ENCODE data around the gene SBK3.
"Not testable (repeated sequence)": the region's sequence is repeated elsewhere in the genome, so short reads cannot be mapped to it uniquely, and the experiment has no call there.

The SBK3 gene, protein sequence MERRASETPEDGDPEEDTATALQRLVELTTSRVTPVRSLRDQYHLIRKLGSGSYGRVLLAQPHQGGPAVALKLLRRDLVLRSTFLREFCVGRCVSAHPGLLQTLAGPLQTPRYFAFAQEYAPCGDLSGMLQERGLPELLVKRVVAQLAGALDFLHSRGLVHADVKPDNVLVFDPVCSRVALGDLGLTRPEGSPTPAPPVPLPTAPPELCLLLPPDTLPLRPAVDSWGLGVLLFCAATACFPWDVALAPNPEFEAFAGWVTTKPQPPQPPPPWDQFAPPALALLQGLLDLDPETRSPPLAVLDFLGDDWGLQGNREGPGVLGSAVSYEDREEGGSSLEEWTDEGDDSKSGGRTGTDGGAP

DNA sequence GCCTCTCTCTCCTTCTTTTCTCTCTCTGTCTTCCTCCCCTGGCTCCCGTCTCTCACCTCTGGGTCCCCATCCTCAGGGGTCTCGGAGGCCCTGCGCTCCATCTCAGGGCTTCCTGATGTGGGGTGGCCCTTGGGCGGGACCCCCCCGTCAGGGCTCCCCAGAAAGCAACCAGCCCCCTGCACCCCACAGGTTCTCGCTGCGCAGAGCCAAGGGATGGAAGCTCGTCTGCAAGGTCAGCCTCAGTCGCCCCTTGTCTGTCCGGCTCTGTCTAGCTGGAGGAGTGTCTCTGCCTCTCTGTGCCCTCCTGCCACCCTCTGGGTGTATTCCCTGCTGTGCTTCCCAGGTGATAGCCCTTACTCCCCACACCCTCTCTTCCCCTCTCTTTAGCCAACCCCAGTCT, at the start of gene SBK3:
Gene SBK3, minus strand, starts transcription at position 101 of the 400 bp plus-strand sequence. Its CDS starts 0 bp downstream, at position 101.
- no peak for DNase-seq

DNA sequence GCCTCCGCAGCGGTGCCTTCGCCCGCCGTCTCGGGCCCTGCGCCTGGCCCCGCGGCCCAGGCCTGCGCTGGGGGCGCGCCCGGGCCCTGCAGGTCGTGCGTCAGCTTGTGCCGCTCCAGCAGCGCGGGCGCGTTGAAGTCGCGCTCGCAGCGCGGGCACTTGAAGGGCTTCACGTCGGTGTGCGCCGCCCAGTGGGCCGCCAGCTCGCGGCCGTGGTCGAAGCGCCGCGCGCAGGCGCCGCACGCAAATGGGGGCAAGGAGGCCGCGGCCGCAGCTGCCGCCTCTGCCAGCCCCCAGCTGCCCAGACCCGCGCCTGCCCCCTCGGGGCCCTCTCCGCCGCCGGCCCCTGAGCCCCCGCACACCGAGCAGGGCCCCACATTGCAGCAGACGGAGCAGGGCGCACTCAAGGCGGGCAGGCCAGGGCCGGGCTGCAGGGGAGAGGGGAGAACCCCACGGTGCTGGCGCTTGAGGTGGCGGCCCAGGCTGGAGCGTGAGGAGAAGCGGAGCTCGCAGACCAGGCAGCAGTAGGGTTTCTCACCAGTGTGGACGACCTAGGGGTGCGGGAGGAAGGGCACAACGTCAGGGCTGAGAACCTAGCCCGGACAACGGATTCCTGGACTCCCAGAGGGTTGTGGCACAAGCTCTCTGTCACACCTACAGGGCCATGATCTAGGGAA, 47.9 kb upstream of the SBK3 start:
- DNase-seq, result no peak

DNA sequence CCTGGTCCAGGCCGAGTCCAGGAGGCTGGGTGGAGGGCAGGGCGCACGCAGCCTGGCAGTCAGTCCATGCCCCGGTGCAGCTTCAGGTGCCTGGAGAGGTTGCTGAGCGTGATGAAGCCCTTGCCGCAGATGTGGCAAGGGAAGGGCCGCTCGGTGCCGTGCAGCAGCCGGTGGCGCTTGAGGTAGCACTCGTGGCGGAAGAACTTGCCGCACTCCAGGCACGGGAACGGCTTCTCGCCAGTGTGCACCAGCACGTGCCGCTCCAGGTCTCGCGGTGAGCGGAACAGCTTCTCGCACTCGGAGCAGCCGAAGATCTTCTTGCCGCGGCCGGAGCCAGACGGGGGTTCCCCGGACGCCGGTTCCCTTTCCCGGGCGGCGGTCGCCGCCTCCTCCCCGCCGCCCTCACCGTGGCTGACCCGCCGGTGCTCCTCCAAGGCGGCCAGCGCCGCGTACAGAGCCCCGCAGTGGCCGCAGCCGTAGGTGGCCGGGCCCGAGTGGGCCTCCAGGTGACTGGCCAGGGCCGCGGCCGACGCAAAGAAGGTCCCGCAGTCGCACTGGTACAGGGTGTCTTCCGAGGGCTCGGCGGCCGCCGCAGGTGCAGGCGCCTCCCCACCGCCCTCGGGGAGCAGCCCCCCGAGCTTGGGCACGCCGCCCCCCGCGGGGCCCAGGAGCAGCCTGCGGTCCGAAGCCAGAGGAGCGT, 47.2 kb upstream of the SBK3 start:
- DNase-seq, result no peak

DNA sequence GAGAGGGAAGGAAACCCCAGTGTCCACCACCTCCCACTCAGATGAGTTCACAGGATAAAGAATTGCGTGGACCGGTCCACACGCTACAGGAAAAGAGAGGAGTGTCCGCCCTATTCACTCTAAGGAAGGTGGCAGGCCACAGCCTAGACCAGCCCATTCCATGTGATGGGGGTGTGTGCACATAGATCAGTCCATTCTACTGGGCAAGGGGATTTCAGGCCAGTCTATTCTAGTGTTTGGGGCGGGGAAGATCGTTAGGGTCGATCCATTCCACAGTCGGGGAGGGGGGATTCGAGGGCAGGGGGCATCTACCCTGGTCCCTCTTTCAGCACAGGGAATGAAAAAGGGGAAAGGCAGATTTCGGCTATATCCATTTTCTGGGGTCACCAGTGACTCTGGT, 46.2 kb upstream of the SBK3 start:
- no peak for DNase-seq

DNA sequence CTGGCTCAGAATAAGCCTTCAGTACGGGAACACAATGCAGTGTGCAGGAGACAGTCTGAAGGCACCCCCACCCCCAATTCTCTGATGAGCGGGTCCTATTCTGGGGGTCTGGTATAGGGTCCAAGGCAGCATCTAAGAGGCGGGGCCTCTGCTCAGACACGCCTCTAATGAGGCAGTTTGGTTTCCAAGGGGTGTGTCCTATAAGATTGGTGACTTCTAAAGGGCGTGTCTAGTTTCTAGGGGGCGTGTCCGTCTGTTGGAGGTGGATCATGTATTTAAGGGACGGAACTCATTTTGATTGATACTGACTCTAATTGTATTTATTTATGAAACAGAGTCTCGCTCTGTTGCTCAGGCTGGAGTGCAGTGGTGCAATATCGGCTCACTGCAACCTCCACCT, 45.3 kb upstream of the SBK3 start:
- no peak for DNase-seq

DNA sequence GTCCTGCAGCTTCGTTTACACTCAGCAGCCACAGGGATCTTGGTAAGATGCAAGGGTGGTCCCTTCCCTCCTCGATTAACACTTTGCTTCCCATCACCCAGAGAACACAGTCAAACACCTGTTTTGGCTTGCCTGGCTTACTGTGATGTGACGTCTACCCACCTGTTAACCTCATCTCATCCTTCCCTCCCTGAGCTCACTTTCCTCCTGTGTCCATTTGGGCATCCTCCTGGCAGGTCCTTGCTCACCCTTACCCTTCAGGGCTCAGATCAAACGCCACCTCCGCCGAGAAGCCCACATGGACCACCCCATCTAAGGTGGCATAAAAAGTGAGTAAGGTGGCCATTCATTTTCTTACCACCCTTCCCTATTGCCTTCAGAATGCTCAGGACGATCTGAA, 44.8 kb upstream of the SBK3 start:
- no peak for DNase-seq

DNA sequence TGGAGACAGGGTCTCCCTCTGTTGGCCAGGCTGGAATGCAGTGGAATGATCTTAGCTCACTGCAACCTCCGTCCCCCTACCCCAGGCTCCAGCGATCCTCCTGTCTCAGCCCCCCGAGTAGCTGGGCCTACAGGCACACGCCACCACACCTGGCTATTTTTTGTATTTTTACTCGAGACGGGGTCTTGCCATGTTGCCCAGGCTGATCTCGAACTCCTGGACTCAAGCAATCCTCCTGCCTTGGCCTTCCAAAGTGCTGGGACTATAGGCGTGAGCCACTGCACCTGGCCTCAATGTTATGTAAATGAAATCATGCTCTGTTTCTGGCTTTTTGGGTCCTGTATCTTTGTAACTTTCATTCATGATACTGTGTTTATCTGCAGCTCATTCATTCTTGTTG, 43.4 kb upstream of the SBK3 start:
- no peak for DNase-seq

DNA sequence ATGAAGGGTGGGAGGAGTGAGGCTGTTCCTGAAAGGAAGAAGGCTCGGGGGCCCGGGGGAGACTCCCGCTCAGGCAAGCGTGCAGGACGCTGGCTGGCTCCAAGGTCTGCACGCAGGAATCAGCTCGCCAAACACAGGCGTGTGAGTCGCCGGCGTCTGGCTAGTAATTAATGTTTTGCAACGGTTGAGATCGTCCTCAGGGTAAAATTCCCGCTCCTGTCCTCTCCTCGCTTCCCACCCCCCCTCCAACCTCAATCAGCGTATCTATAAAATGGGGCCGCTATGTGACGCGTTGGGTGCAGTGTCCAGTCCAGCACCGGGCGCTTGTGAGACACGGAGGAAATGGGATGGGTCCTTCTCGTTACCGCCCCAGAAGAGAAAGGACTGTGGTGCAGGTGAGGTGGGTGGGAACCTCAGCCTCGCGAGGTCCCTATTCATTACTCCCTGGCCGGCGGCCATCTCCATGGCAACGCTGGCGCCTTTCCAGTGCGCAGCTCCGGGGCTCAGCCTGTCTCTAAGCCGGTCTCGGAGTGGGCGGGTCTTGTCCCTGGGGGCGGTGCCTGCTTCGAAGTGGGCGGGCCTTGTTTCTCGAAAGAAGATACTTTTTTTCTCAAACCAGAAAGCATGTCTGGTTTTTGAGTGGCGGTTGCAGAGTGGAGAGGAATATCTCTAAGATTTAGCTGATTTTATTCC, 41.8 kb upstream of the SBK3 start:
- peak; percentile 91 for DNase-seq

DNA sequence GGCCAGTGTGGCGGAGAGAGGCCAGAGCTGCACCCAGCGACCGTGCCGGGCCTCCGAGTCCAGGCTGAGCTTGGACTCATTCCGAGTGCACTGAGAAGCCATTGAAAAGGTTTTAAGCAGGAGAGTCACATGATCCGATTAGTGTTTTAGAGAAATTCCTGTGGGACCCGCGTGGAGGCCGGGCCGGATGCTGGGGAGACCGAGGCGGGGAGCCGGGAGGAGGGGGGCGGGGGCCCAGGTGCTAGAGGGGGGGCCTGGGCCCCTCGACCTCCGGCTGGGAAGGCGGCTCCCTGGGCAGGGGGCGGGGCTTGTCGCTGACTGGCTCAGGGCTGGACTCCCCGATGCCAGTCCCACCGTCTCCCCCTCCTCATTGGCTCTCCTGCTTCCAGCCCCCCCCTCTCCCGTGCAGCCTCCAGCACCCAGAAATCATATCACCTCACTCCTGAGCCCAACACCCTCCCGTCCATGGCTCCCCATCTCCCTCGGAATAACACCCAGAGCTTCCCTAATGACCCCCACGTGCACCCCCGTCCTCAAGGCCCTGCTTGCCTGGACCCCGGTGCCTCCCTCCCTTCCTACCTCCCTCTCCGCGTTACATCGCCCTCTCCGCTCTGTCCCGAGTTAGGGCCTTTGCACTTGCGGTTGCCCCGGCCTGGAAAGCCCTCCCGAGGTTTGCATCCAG, 40.5 kb upstream of the SBK3 start:
- peak; percentile 29 for DNase-seq

DNA sequence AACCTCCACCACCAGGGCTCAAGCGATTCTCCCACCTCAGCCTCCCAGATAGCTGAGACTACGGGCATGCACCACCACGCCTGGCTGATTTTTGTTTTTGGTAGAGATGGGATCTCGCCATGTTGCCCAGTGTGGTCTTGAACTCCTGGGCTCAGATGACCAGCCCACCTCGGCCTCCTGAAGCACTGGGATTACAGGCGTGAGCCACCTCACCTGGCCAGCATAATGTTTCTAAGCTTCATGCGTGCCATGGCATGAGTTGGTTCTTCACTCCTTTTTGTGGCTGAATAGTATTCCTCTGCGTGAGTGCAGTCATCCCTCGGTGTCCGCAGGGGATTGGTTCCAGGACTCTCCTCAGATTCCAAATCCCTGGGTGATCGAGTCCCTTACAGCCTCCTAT, 39.5 kb upstream of the SBK3 start:
- no peak for DNase-seq

DNA sequence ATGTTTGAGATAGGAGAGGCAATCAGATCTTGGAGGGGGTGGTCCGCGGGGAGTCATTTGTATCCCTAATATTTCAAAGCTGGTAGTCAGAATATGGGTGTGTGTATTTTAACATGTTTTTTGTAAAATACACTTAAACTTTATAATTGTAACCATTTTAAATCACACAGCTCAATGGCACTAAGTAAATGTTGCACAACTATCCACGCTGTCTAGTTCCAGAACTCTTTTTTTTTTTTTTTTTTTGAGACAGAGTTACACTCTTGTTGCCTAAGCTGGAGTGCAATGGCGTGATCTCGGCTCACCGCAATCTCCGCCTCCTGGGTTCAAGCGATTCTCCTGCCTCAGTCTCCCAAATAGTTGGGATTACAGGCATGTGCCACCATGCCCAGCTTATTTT, 38.6 kb upstream of the SBK3 start:
- DNase-seq, result not testable (repeated sequence)

DNA sequence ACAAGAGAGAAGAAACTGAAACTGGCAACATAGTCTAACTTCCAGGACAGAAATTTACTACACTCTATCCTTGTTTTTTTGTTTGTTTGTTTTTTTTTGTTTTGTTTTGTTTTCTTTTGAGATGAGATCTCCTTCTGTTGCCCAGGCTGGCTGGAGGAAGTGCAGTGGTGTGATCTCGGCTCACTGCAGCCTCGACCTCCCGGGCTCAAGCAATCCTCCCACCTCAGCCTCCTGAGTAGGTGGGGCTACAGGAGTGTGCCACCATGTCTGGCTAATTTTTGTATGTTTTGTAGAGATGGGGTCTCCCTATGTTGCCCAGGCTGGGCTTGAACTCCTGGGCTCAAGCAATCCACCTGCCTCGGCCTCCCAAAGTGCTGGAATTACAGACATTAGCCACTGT, 36.9 kb upstream of the SBK3 start:
- not testable (repeated sequence) for DNase-seq

DNA sequence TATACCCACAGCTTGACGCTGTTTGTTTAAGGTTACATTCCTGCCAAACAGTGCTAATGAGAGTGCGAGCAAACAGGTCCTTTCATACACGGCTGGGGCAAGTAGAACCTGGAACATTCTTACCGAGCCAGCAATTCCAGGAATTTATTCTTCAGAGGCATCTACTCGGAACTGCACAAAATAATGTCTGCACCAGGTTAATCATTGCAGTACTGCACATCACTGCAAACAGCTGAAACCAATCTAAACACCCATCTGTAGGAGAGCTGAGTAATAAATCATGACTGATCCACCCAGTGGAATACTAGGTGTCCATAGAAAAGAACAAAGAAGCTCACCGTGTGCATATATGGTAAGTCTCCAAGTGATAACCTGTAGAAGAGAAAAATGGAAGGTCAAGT, 36.5 kb upstream of the SBK3 start:
- DNase-seq, result no peak

DNA sequence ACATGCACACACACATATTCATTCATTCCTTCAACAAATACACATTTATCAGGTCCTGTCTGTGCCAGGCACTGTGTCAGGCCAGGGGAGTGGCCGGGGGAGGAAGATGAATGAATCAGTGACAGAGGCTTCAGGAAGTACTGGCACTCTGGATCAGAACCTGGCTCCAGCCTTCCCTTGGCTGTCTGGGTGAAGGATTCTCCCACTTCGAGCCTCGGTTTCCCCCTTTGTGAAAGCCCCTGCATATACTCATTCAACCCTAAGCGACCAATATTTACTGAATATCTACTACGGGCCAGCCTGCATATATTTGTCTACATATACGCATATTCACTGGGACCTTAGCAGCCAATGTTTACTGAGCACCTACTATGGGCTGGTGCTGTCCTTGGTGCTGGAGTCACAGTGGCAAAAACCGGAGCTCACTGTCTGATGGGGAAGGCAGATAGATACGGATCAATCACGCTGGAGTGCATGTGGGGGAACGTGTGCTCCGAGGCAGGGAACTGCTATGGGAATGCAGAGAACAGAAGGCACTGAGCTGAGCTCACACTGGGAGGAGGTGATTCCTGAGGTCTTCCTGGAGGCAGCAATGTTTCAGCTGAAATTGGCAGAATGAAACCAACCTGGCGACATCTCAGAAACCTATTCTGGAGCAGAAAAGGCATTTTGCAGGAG, 35.9 kb upstream of the SBK3 start:
- DNase-seq, result no peak

DNA sequence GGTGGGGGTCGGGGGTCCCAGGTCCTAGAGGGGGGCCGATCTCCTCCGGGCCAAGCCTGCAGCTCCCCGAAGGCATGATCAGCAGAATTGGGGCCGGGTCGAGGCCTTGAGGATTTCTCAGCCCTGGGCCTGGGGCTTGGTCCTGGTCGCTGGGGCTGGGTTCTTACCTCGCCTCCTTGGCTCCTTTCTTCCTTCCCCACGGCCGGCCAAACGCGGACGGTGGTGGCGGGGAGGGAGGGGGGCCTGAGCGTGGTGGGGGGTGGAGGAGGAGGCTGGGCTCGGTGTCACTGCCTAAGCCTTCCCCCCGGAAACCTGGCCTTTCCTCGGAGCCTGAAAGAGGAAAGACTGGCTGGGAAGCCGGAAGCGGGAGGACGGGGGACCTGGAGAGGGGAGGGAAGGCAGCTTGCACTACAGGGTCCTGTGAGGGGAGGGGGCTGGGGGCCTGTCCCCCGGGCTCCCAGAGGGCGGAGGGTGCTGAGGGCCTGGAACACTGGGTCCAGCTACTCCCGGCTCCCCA, 35.3 kb upstream of the SBK3 start, which contains the start of gene ZNF579:
Gene ZNF579, minus strand, starts transcription at position 221 of the 517 bp plus-strand sequence. CDS start 1,209 bp downstream, outside the sequence.
- DNase-seq, result peak; percentile 73

DNA sequence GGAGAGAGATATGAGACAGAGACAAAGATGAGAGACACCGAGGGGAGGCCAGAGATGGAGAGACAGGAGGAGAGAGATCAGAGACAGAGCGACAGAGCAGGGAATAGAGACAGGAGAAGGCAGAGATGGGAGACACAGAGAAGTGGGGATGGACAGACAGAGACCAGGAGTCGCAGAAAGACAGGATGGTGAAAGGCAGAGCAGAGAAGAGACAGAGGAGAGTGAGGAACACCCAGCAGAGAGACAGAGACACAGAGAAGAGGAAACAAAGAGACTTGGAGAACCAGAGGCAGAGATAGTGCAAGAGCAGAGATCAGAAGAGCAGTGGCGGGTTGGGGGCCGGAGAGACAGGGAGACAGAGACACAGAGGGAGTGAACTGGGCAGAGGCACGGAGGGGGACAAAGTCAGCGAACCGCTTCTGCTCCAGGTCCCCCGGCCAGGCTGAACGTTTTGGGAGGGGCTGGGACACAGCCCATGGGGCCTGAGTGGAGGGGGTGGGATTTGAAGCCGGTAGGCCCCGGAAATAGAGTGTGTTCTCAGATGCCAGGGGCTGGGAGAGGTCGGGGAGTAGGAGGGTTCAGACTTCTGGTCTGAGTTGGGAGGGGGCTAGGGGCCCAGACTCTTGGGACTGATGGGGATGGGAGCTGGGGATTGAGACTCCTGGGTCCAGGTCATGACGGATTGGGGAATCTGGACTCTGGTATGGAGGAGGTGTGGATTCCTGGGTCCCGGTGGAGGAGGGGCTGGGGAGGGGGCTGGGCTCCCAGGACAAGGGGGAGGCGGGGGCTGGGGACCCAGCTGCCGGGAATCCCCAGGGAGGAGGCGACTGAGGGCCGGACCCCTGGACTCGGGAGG, 34.7 kb upstream of the SBK3 start:
- no peak for DNase-seq

DNA sequence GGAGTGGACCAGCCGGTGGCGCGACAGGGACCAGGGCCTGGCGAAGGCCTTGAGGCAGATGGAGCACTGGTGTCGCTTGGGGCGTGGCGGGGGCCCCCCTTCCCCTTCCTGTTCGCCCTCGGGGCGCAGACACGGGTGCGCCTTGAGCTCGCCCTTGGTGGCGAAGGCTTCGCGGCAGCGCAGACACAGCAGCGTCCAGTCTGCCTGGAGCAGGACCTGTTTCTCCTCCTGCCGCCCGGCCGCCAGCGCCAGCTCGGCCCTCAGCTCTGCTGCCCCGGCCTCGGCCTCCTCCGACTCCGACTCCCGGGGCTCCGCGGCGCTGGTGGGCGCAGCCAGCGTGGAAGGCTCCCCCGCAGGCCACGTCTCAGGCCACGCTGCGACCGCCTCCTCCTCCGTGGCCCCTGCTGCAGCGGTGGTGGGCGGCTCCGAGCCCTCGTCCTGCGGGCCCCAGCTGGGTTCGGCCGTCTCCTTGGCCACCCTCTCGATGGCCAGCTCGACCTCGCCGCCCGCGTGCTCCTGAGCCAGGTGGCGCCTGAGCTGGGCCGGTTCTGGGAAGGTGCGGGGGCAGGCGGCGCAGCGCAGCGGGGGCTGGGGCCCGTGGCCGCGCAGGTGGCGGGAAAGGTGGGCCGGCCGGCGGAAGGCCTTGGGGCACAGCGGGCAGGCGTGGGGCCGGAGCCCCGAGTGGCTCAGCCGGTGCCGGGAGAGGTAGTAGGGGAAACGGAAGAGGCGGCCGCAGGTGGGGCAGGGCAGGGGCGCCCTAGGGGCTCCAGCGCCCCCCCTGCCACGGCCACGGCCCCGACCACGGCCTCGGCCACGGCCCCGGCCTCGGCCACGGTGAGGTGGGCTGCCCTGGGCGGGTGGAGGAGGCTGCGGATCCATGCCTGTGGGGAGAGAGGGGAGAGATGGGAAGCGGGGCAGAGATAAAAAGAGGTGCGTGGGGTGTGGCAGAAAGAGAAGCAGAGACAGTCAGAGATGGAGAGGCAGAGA, 33.7 kb upstream of the SBK3 start:
- DNase-seq, result no peak

DNA sequence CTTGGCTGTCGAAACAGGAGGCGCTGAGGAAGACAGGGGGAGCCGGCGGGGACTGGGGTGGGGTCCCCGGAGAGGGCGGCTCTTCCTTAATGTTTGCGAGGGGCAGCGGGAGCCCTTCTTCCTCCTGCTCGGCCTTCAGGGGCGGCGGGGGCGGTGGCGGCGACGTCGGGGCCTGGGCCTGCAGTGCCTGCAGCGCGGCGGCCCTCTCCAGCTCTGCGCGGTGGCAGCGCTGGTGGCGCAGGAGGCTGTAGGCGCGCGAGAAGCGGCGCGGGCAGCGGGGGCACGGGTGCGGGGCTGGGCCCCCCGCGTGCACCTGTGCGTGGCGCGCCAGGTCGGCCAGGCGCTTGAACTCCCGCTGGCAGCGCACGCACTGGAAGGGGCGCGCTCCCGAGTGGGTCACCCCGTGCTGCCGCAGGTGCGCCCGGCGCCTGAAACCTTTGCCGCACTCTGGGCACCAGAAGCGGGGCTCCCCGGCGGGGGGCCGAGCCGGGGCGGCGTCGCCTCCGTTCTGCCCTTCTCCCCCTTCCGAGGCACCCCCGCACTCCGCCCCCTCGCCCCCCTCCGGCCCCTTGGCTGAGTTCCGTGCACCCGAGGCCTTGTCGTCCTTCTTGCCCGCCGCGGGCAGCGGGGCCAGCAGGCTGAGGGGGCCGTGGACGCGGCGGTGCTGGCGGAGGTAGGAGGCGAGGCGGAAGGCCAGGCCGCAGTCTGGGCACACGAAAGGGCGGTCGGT, 32.9 kb upstream of the SBK3 start:
- DNase-seq, result no peak

DNA sequence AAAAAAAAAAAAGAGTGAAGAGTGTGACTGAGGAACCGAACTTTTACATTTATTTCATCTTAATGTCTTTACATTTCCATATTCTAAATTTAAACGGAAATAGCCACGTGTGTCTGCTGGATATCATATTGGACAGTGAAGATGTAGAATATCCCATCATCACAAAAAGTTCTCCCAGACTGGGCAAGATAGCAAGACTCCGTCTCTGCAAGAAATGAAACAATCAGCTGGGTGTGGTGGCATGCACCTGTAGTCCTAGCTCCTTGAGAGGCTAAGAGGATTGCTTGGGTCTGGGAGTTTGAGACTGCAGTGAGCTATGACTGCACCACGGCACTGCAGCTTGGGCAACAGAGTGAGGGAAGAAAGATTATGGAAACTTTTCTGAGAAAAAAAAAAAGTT, 31.4 kb upstream of the SBK3 start:
- no peak for DNase-seq

Data from stimulated activated naive CD4-positive, alpha-beta T cell treated with Interleukin-2 at 50 U/mL for 16 hours (primary cell).